OCI-LY7 (cell line): ENCODE measurements around the gene PRRC2B. TPM values are rescaled to one million over a fixed set of nuclear protein-coding genes. Genes with fewer than 3 reads are reported as not detected.

Experiments used
- BruUV-seq: library from RNA; stranded (reverse); fragments of 400-500 nt; replicated peaks from 2 replicates; lab custom pipeline; 2021; lab: Mats Ljungman, UMichigan
- CTCF ChIA-PET: fragments of 300-600 bp; sonication (Branson Sonifier 250); formaldehyde crosslinking; loops from one replicate; lab custom pipeline; 2022; ENCODE audit warnings: antibody characterized with exemption; ENCODE audit not compliant: unreplicated experiment; lab: Charles Lee
- POLR2A ChIA-PET: fragments of 300-600 bp; sonication (Branson Sonifier 250); formaldehyde crosslinking; loops from one replicate; lab custom pipeline; 2022; ENCODE audit warnings: antibody characterized with exemption; lab: Charles Lee
- DNase-seq: peaks from one replicate; pipeline ENCODE4 v3.0.0-alpha.2; 2015; ENCODE audit warnings: low spot score
- H2AFZ ChIP-seq: fragments of 200-600 bp; sonication (generic), shearing (Covaris generic); 2 replicates; pipeline ENCODE4 v1.6.1; 2014; ENCODE audit warnings: mild to moderate bottlenecking, antibody characterized with exemption, low read length, moderate library complexity
- H3K27ac ChIP-seq: fragments of 200-600 bp; sonication (generic); 2 replicates; pipeline ENCODE4 v1.5.1; 2014; ENCODE audit warnings: mixed run types, low read depth, mild to moderate bottlenecking, moderate library complexity, low read length, inconsistent platforms; ENCODE audit not compliant: poor library complexity, severe bottlenecking
- H3K36me3 ChIP-seq: fragments of 200-600 bp; sonication (generic); 2 replicates; pipeline ENCODE4 v1.6.1; 2014; ENCODE audit warnings: mild to moderate bottlenecking, antibody characterized with exemption, low read length, moderate library complexity, mixed read lengths; ENCODE audit not compliant: insufficient read depth
- H3K4me1 ChIP-seq: fragments of 200-600 bp; sonication (generic); 2 replicates; pipeline ENCODE4 v1.5.1; 2014; ENCODE audit warnings: mild to moderate bottlenecking, low read length; ENCODE audit not compliant: insufficient read depth, poor library complexity, severe bottlenecking
- H3K4me2 ChIP-seq: fragments of 200-600 bp; sonication (generic); 2 replicates; pipeline ENCODE4 v1.6.1; 2014; ENCODE audit warnings: mild to moderate bottlenecking, low read length
- H3K4me3 ChIP-seq: fragments of 200-600 bp; sonication (generic); 2 replicates; pipeline ENCODE4 v1.5.1; 2014; ENCODE audit warnings: mild to moderate bottlenecking, low read depth, low read length; ENCODE audit not compliant: poor library complexity, severe bottlenecking
- H3K79me2 ChIP-seq: fragments of 200-600 bp; sonication (generic); 2 replicates; pipeline ENCODE4 v1.6.1; 2016; ENCODE audit warnings: low read depth, mild to moderate bottlenecking, low read length, moderate library complexity, mixed read lengths; ENCODE audit not compliant: insufficient read depth
- H3K9me2 ChIP-seq: fragments of 200-600 bp; sonication (generic); 2 replicates; pipeline ENCODE4 v1.6.1; 2016; ENCODE audit warnings: mild to moderate bottlenecking, low read length, mixed read lengths; ENCODE audit not compliant: insufficient read depth
- H3K9me3 ChIP-seq: fragments of 200-600 bp; sonication (generic); 2 replicates; pipeline ENCODE4 v1.6.1; 2014; ENCODE audit warnings: mild to moderate bottlenecking, mixed run types, low read length, mixed read lengths
- H4K20me1 ChIP-seq: fragments of 200-600 bp; sonication (generic); 2 replicates; pipeline ENCODE4 v1.6.1; 2014; ENCODE audit warnings: mild to moderate bottlenecking, antibody characterized with exemption, low read length, moderate library complexity, mixed read lengths; ENCODE audit not compliant: insufficient read depth
- EZH2phosphoT487 ChIP-seq: fragments of 200-600 bp; sonication (generic); IDR thresholded peaks from 2 replicates; pipeline ENCODE4 v1.6.1; 2018; ENCODE audit warnings: low read depth, borderline replicate concordance, mild to moderate bottlenecking, mixed run types, antibody characterized with exemption, low read length, moderate library complexity, mixed read lengths
- intact Hi-C: fragments of 100-400 bp; cut with micrococcal nuclease; formaldehyde crosslinking; loops from one replicate; pipeline ENCODE4 v1.10.0; 2022; ENCODE audit not compliant: unreplicated experiment
- total RNA-seq, 2 experiments: library from RNA; depleted of rRNA in 1 of 2; stranded (reverse); fragments of >200 nt in 1 of 2; shearing (Covaris generic) in 1 of 2; gene quantifications; 2 replicates each; pipeline ENCODE4 v1.2.3, GENCODE V29; 2014 to 2022
- TF ChIP-seq, protein P1 (sequence below): fragments of 200-600 bp; sonication (generic); conservative IDR thresholded peaks from 2 replicates; pipeline ENCODE4 v1.5.1; 2014; ENCODE audit warnings: mild to moderate bottlenecking, antibody characterized with exemption, low read length, moderate library complexity, mixed read lengths

Gene PRRC2B
- total RNA-seq, 2 experiments from 2014 or later, result 84.2 to 210 TPM

DNA sequence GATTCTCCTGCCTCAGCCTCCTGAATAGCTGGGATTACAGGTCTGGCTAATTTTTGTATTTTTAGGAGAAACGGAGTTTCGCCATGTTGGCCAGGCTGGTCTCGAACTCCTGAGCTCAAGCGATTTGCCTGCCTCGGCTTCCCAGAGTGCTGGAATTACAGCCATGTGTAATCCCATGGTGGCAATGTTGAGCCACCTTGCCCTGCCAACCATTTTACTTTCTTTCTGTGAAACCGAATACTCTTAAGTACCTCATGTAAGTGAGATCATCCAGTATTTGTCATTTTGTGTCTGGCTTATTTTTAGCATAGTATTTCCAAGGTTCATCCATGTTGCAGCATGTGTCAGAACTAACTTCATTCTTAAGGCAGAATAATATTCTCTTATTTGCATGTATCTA lies 8.2 kb downstream of the PRRC2B start:
- Histone ChIP-seq H4K20me1 (peaks cover 67% of the 10 kb centered on the region), H2AFZ (no peak overlapping the region), H3K4me1 (peaks cover 72% of the 10 kb centered on the region), H3K36me3 (peaks cover 59% of the 10 kb centered on the region; the same call in 1 of the 2 replicates), H3K27ac (no peak overlapping the region), H3K4me3 (no peak overlapping the region), H3K9me3 (no peaks in the 10 kb centered on the region), H3K79me2 (peaks cover 99% of the 10 kb centered on the region), H3K9me2 (no peaks in the 10 kb centered on the region), H3K4me2 (peak overlapping the region; percentile 47)
- BruUV-seq, result no TSS peak
- intact Hi-C loops, result no loop called here
- no peak for TF ChIP-seq EZH2phosphoT487
- TF ChIP-seq, protein P1, sequence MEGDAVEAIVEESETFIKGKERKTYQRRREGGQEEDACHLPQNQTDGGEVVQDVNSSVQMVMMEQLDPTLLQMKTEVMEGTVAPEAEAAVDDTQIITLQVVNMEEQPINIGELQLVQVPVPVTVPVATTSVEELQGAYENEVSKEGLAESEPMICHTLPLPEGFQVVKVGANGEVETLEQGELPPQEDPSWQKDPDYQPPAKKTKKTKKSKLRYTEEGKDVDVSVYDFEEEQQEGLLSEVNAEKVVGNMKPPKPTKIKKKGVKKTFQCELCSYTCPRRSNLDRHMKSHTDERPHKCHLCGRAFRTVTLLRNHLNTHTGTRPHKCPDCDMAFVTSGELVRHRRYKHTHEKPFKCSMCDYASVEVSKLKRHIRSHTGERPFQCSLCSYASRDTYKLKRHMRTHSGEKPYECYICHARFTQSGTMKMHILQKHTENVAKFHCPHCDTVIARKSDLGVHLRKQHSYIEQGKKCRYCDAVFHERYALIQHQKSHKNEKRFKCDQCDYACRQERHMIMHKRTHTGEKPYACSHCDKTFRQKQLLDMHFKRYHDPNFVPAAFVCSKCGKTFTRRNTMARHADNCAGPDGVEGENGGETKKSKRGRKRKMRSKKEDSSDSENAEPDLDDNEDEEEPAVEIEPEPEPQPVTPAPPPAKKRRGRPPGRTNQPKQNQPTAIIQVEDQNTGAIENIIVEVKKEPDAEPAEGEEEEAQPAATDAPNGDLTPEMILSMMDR, result no peak
- POLR2A ChIA-PET, result no interaction called here
- CTCF ChIA-PET, result no interaction called here
- no peak for DNase-seq

DNA sequence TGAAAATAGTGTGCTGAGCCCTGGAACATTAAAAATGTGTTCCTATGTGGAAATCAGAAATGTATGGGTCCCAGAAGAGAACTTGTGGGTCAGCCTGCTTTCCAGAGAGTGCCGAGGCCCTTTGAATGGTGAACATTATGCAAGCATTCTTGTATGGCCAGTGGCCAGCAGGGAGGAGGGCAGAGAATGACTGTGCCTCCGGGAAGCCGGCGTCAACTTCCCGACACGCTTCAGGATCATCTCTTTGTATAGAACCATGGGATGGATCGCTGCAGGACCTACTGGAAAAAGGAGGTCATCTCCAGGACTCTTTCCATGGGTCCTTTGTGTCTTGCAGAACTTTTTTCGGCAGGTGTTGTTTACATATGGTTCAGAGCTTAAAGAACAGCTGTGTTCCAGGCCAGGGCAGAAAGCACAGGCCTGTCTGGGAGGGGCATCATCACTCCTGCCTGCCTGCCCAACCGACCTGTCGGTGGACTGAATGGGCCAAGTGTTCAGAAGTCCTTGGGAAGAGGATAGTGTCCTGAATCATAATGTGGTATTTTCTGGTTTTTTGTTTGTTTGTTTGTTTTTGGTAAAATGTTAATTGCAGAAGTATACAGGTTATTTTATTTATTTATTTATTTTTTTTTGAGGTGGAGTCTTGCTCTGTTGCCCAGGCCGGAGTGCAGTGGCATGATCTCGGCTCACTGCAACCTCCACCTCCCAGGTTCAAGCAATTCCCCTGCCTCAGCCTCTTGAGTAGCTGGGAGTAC lies 9.0 kb downstream of the PRRC2B start:
- Histone ChIP-seq H3K9me3 (no peaks in the 10 kb centered on the region), H3K9me2 (no peaks in the 10 kb centered on the region), H4K20me1 (peaks cover 67% of the 10 kb centered on the region), H3K4me1 (peaks cover 72% of the 10 kb centered on the region), H3K4me2 (peak overlapping the region; percentile 47), H3K27ac (no peak overlapping the region), H3K79me2 (peaks cover 99% of the 10 kb centered on the region), H2AFZ (no peak overlapping the region), H3K4me3 (peak overlapping the region; percentile 1), H3K36me3 (peaks cover 60% of the 10 kb centered on the region; the same call in 1 of the 2 replicates)
- POLR2A ChIA-PET, result no interaction called here
- CTCF ChIA-PET, result interaction anchor here (0.6 kb wide), 1 partner anchor 115 kb away, joined by 3 read pairs; no protein-coding TSS in a partner anchor
- DNase-seq, result peak; percentile 47
- no peak for TF ChIP-seq EZH2phosphoT487
- TF ChIP-seq, protein P1, result no peak
- BruUV-seq, result no TSS peak
- intact Hi-C loops, result no loop called here

DNA sequence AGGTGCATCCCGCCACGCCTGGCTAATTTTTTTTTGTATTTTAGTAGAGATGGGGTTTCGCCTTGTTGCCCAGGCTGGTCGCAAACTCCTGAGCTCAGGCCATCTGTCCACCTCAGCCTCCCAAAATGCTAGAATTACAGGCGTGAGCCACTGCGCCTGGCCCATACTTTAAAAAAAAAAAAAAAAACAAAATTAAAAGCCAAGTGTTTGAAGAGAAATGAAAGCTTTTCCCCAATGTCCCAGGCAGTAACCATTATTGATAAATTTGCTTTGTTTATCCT lies 9.5 kb downstream of the PRRC2B start:
- Histone ChIP-seq H3K9me2 (no peaks in the 10 kb centered on the region), H3K79me2 (peaks cover 99% of the 10 kb centered on the region), H3K36me3 (peaks cover 60% of the 10 kb centered on the region; the same call in 1 of the 2 replicates), H3K4me1 (peaks cover 72% of the 10 kb centered on the region), H3K4me3 (no peak overlapping the region), H4K20me1 (peaks cover 68% of the 10 kb centered on the region), H3K4me2 (0 out of 2 replicates have a peak overlapping the region, but pooled peaks have one; percentile 47), H3K9me3 (no peaks in the 10 kb centered on the region), H2AFZ (no peak overlapping the region), H3K27ac (no peak overlapping the region)
- intact Hi-C loops, result no loop called here
- ChIA-PET POLR2A (no interaction called here), CTCF (no interaction called here)
- DNase-seq, result peak; percentile 36
- BruUV-seq, result no TSS peak
- TF ChIP-seq, protein P1, result no peak
- TF ChIP-seq EZH2phosphoT487, result no peak
